Measurements from ENCODE around the gene CASK. TPM values are rescaled to one million over a fixed set of nuclear protein-coding genes. Genes with fewer than 3 reads are reported as not detected.

Gene CASK
- total RNA-seq, 1 experiment from 2014 or later = 54.6 TPM

GRCh38 chrX:41758401-41758800, 165.0 kb downstream of the CASK start:
- Mint-ChIP-seq H3K27ac (no peak overlapping the region), H3K9me3 (peaks cover 4% of the 10 kb centered on the region), H3K4me1 (peaks cover 22% of the 10 kb centered on the region), H3K4me3 (no peak overlapping the region), H3K27me3 (ENCODE audit: low read depth) (no peaks in the 10 kb centered on the region), H3K36me3 (0 out of 2 replicates have a peak, but pooled peaks cover 2% of the 10 kb centered on the region)
- DNase-seq (ENCODE audit: low spot score) (no peak), ATAC-seq (no peak)
- POLR2A ChIA-PET = no interaction called here
- CTCF ChIA-PET = interaction anchor here (0.7 kb wide), 1 partner anchor 267 kb away, joined by 3 read pairs; no protein-coding TSS in a partner anchor
- no peak for TF ChIP-seq ZBTB43 (CRISPR knock-in tag; IDR thresholded peaks at IDR 0.05)
- TF ChIP-seq MXD4 (CRISPR knock-in tag; IDR thresholded peaks at IDR 0.05; ENCODE audit: borderline replicate concordance) = no peak
- TF ChIP-seq ERG (CRISPR knock-in tag; IDR thresholded peaks at IDR 0.05) = no peak
- no peak for TF ChIP-seq PREB (CRISPR knock-in tag; IDR thresholded peaks at IDR 0.05; ENCODE audit: borderline replicate concordance)
- no peak for TF ChIP-seq CTCF (IDR thresholded peaks at IDR 0.05)
- no peak for TF ChIP-seq ELF4 (CRISPR knock-in tag; IDR thresholded peaks at IDR 0.05; ENCODE audit: low read depth)
- no peak for TF ChIP-seq ZNF121 (CRISPR knock-in tag; IDR thresholded peaks at IDR 0.05)
- no peak for TF ChIP-seq NFATC4 (CRISPR knock-in tag; IDR thresholded peaks at IDR 0.05)
- no peak for TF ChIP-seq NR3C1 (CRISPR knock-in tag; conservative IDR thresholded peaks at IDR 0.05; ENCODE audit: low read depth)
- no peak for TF ChIP-seq KAT7 (CRISPR knock-in tag; IDR thresholded peaks at IDR 0.05; ENCODE audit: borderline replicate concordance)
- no peak for TF ChIP-seq ZNF263 (CRISPR knock-in tag; IDR thresholded peaks at IDR 0.05; ENCODE audit: low read depth)
- TF ChIP-seq ZNF219 (CRISPR knock-in tag; IDR thresholded peaks at IDR 0.05; ENCODE audit: borderline replicate concordance) = no peak
- no peak for TF ChIP-seq ZNF416 (CRISPR knock-in tag; IDR thresholded peaks at IDR 0.05)
- no peak for TF ChIP-seq ZNF396 (CRISPR knock-in tag; IDR thresholded peaks at IDR 0.05; ENCODE audit: borderline replicate concordance)

GRCh38 chrX:41750716-41751115, 172.6 kb downstream of the CASK start:
- Mint-ChIP-seq H3K36me3 (0 out of 2 replicates have a peak, but pooled peaks cover 2% of the 10 kb centered on the region), H3K4me3 (no peak overlapping the region), H3K27ac (no peak overlapping the region), H3K27me3 (ENCODE audit: low read depth) (no peaks in the 10 kb centered on the region), H3K4me1 (no peaks in the 10 kb centered on the region), H3K9me3 (peaks cover 4% of the 10 kb centered on the region)
- ATAC-seq = no peak
- ChIA-PET CTCF (interaction anchor here (0.7 kb wide), 1 partner anchor 9 kb away, joined by 3 read pairs; no protein-coding TSS in a partner anchor), POLR2A (no interaction called here)
- no peak for DNase-seq (ENCODE audit: low spot score)
- TF ChIP-seq ZNF219 (CRISPR knock-in tag; IDR thresholded peaks at IDR 0.05; ENCODE audit: borderline replicate concordance) (no peak), ARID4B (CRISPR knock-in tag; IDR thresholded peaks at IDR 0.05; ENCODE audit: borderline replicate concordance) (no peak), ZBTB43 (CRISPR knock-in tag; IDR thresholded peaks at IDR 0.05) (no peak), ZNF425 (CRISPR knock-in tag; conservative IDR thresholded peaks at IDR 0.05) (no peak), ATF3 (CRISPR knock-in tag; conservative IDR thresholded peaks at IDR 0.05) (no peak), TCF7 (CRISPR knock-in tag; IDR thresholded peaks at IDR 0.05; ENCODE audit: low read depth) (no peak), ZNF416 (CRISPR knock-in tag; IDR thresholded peaks at IDR 0.05) (no peak)

Measured in WTC11 (cell line).